H9 (cell line): Measurements from ENCODE around the gene JAK1. TPM values are rescaled to one million over a fixed set of nuclear protein-coding genes. Genes with fewer than 3 reads are reported as not detected.
A peak's percentile ranks its signal among the peaks of the same experiment; 100 is the strongest.

Experiments
- DNase-seq: peaks from one replicate; pipeline ENCODE4 v3.0.0-alpha.2; 2017
- H2AFZ ChIP-seq: one replicate; pipeline ENCODE4 v1.6.1; 2013; ENCODE audit warnings: mild to moderate bottlenecking, low read length, control low read depth, moderate library complexity
- H2AK5ac ChIP-seq: 2 replicates; pipeline ENCODE4 v1.6.1; 2013; ENCODE audit warnings: low read length, control low read depth, mixed read lengths; ENCODE audit not compliant: insufficient read length
- H2BK120ac ChIP-seq: one replicate; pipeline ENCODE4 v1.6.1; 2013; ENCODE audit warnings: low read depth, mild to moderate bottlenecking, low read length, control low read depth, inconsistent platforms; ENCODE audit not compliant: poor library complexity, severe bottlenecking
- H2BK12ac ChIP-seq: 2 replicates; pipeline ENCODE4 v1.6.1; 2013; ENCODE audit warnings: low read length, control low read depth, mixed read lengths, low read depth; ENCODE audit not compliant: insufficient read length
- H2BK15ac ChIP-seq: 2 replicates; pipeline ENCODE4 v1.6.1; 2013; ENCODE audit warnings: low read depth, low read length, control low read depth
- H2BK20ac ChIP-seq: one replicate; pipeline ENCODE4 v1.6.1; 2013; ENCODE audit warnings: low read depth, mild to moderate bottlenecking, low read length, control low read depth, inconsistent platforms; ENCODE audit not compliant: poor library complexity, severe bottlenecking
- H2BK5ac ChIP-seq: 2 replicates; pipeline ENCODE4 v1.6.1; 2013; ENCODE audit warnings: low read length, control low read depth, mixed read lengths; ENCODE audit not compliant: insufficient read length
- H3K14ac ChIP-seq: 2 replicates; pipeline ENCODE4 v1.6.1; 2013; ENCODE audit warnings: low read length, control low read depth; ENCODE audit not compliant: insufficient read depth
- H3K18ac ChIP-seq: 2 replicates; pipeline ENCODE4 v1.6.1; 2013; ENCODE audit warnings: low read depth, mild to moderate bottlenecking, mixed read lengths, low read length, control low read depth; ENCODE audit not compliant: insufficient read length
- H3K23ac ChIP-seq: 2 replicates; pipeline ENCODE4 v1.6.1; 2013; ENCODE audit warnings: low read length, control low read depth, mixed read lengths, low read depth; ENCODE audit not compliant: insufficient read length
- H3K23me2 ChIP-seq: 2 replicates; pipeline ENCODE4 v1.6.1; 2013; ENCODE audit warnings: low read depth, mild to moderate bottlenecking, mixed read lengths, low read length, control low read depth; ENCODE audit not compliant: insufficient read length, poor library complexity, severe bottlenecking
- H3K27ac ChIP-seq: 2 replicates; pipeline ENCODE4 v1.5.1; 2013; ENCODE audit warnings: low read length, control low read depth, mixed read lengths, low read depth; ENCODE audit not compliant: insufficient read length
- H3K27me3 ChIP-seq: 2 replicates; pipeline ENCODE4 v1.6.1; 2013; ENCODE audit warnings: low read length, control low read depth, inconsistent platforms; ENCODE audit not compliant: insufficient read depth
- H3K4ac ChIP-seq: 2 replicates; pipeline ENCODE4 v1.6.1; 2013; ENCODE audit warnings: low read depth, mild to moderate bottlenecking, control low read depth, inconsistent platforms, low read length, moderate library complexity
- H3K4me1 ChIP-seq: 2 replicates; pipeline ENCODE4 v1.6.1; 2013; ENCODE audit warnings: low read length, control low read depth, inconsistent platforms; ENCODE audit not compliant: insufficient read depth
- H3K4me2 ChIP-seq: 2 replicates; pipeline ENCODE4 v1.6.1; 2013; ENCODE audit warnings: low read length, control low read depth, mixed read lengths; ENCODE audit not compliant: insufficient read length, insufficient read depth
- H3K56ac ChIP-seq: 2 replicates; pipeline ENCODE4 v1.6.1; 2013; ENCODE audit warnings: low read depth, mild to moderate bottlenecking, mixed read lengths, low read length, control low read depth; ENCODE audit not compliant: insufficient read length
- H3K79me1 ChIP-seq: 2 replicates; pipeline ENCODE4 v1.6.1; 2013; ENCODE audit warnings: low read depth, mild to moderate bottlenecking, moderate library complexity, low read length, control low read depth, inconsistent platforms; ENCODE audit not compliant: insufficient read depth, poor library complexity, severe bottlenecking
- H3K79me2 ChIP-seq: 2 replicates; pipeline ENCODE4 v1.6.1; 2013; ENCODE audit warnings: low read length, control low read depth, inconsistent platforms; ENCODE audit not compliant: insufficient read depth
- H3K9ac ChIP-seq: 2 replicates; pipeline ENCODE4 v1.6.1; 2013; ENCODE audit warnings: low read length, control low read depth, mixed read lengths; ENCODE audit not compliant: insufficient read length; ENCODE audit errors: extremely low read depth
- H3K9me3 ChIP-seq: one replicate; pipeline ENCODE4 v1.6.1; 2013; ENCODE audit warnings: low read depth, low read length, inconsistent platforms; ENCODE audit not compliant: control insufficient read depth
- H3T11ph ChIP-seq: one replicate; pipeline ENCODE4 v1.6.1; 2013; ENCODE audit warnings: mild to moderate bottlenecking, low read length, control low read depth, inconsistent platforms
- H4K20me1 ChIP-seq: one replicate; pipeline ENCODE4 v1.6.1; 2013; ENCODE audit not compliant: control insufficient read depth, insufficient read length, insufficient read depth
- H4K5ac ChIP-seq: 2 replicates; pipeline ENCODE4 v1.6.1; 2013; ENCODE audit warnings: low read depth, mild to moderate bottlenecking, mixed read lengths, low read length, control low read depth; ENCODE audit not compliant: insufficient read length
- H4K8ac ChIP-seq: replicated peaks from 2 replicates; pipeline ENCODE4 v1.6.1; 2013; ENCODE audit warnings: low read length, control low read depth, mixed read lengths, low read depth; ENCODE audit not compliant: insufficient read length
- H4K91ac ChIP-seq: 2 replicates; pipeline ENCODE4 v1.6.1; 2013; ENCODE audit warnings: low read depth, mild to moderate bottlenecking, moderate library complexity, mixed read lengths, low read length, control low read depth; ENCODE audit not compliant: insufficient read length
- H3K27ac Mint-ChIP-seq, 3 experiments: 2 replicates in 2 of 3; 3 replicates in 1 of 3; pipeline ENCODE4 v1.8.0; 2020 to 2021; ENCODE audit warnings: mixed read lengths in 3 of 3, mild to moderate bottlenecking in 1 of 3, moderate library complexity in 1 of 3
- H3K27me3 Mint-ChIP-seq: 2 replicates; pipeline ENCODE4 v1.8.0; 2021; ENCODE audit warnings: low read depth, mild to moderate bottlenecking, moderate library complexity, mixed read lengths
- H3K36me3 Mint-ChIP-seq, 3 experiments: 2 replicates in 2 of 3; 3 replicates in 1 of 3; pipeline ENCODE4 v1.8.0; 2020 to 2021; ENCODE audit warnings: low read depth in 3 of 3, mixed read lengths in 3 of 3; ENCODE audit not compliant: insufficient read depth in 1 of 3
- H3K4me1 Mint-ChIP-seq, 2 experiments: 2 replicates each; pipeline ENCODE4 v1.8.0; 2020; ENCODE audit warnings: mixed read lengths in 2 of 2
- H3K4me3 Mint-ChIP-seq, 2 experiments: 2 replicates in 1 of 2; 3 replicates in 1 of 2; pipeline ENCODE4 v1.8.0; 2020 to 2021; ENCODE audit warnings: mild to moderate bottlenecking in 2 of 2, mixed read lengths in 2 of 2, moderate library complexity in 1 of 2
- H3K9me3 Mint-ChIP-seq, 2 experiments: 2 replicates in 1 of 2; 3 replicates in 1 of 2; pipeline ENCODE4 v1.8.0; 2020; ENCODE audit warnings: mild to moderate bottlenecking in 2 of 2, mixed read lengths in 2 of 2, moderate library complexity in 1 of 2
- WGBS: extraction: QIAGEN DNeasy Blood & Tissue Kit; methylation state at CpG from one replicate; pipeline ENCODE4 v1.1.7; 2013; ENCODE audit warnings: missing lambda C conversion rate, low lambda C conversion rate, mixed read lengths; ENCODE audit not compliant: insufficient read length; ENCODE audit errors: extremely low coverage; 5-methylcytosine and 5-hydroxymethylcytosine counted together
- total RNA-seq: library from RNA; stranded (reverse); gene quantifications from 2 replicates; pipeline ENCODE4 v1.2.1, GENCODE V29; 2021
- TF ChIP-seq, protein P1 (sequence below): fragments of 200-600 bp; sonication (generic); conservative IDR thresholded peaks from 3 replicates; pipeline ENCODE4 v1.8.0; 2021; ENCODE audit warnings: antibody characterized with exemption, mild to moderate bottlenecking

Gene JAK1
- total RNA-seq, 1 experiment from 2014 or later, result 12.8 TPM

DNA sequence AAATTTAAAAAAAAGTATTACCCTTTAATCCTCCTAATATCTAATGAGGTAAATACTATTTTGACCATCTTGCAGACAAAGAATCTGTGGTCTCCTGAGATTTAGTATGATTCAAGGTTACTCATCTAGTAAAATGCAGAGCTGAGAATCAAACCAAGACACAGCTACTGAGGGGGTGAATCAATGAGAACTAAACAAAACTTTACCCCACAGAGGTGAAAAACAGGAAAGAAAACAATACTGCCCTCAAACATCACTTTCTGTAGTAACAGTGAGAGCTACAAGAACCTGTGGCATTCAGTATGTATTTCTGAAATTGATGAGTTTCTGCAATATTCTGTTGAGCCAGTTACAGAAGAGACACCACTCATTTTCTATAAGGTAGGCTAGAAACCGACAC lies 85.1 kb downstream of the JAK1 start:
- Histone ChIP-seq H3K79me1 (no peaks in the 10 kb centered on the region), H4K91ac (no peak overlapping the region), H3K56ac (no peak overlapping the region), H3K23ac (no peak overlapping the region), H2AK5ac (no peak overlapping the region), H4K20me1 (no peaks in the 10 kb centered on the region), H2BK12ac (no peak overlapping the region), H3K4me1 (no peaks in the 10 kb centered on the region), H3K79me2 (no peaks in the 10 kb centered on the region), H2BK5ac (no peak overlapping the region), H2AFZ (no peak overlapping the region), H3K27me3 (no peaks in the 10 kb centered on the region), H3K14ac (no peak overlapping the region), H3K4me2 (no peak overlapping the region), H3K27ac (no peak overlapping the region), H3K18ac (no peak overlapping the region), H3K9me3 (no peaks in the 10 kb centered on the region), H4K8ac (no peak overlapping the region), H3K4ac (no peak overlapping the region), H3K23me2 (no peaks in the 10 kb centered on the region), H2BK15ac (no peak overlapping the region), H4K5ac (no peak overlapping the region), H2BK120ac (no peak overlapping the region), H3K9ac (no peak overlapping the region), H3T11ph (no peak overlapping the region), H2BK20ac (no peak overlapping the region)
- Mint-ChIP-seq H3K27me3 (no peaks in the 10 kb centered on the region), H3K4me1 (peaks cover 24 to 29% of the 10 kb centered on the region in 2 experiments), H3K36me3 (no peaks in the 10 kb centered on the region), H3K27ac (0 out of 7 replicates have a peak overlapping the region, but pooled peaks of 1 of the 3 experiments have one; percentile 29), H3K9me3 (no peaks in the 10 kb centered on the region), H3K4me3 (no peak overlapping the region)
- no CpG with 5 or more reads among the region's 1 CpG for WGBS
- TF ChIP-seq, protein P1, sequence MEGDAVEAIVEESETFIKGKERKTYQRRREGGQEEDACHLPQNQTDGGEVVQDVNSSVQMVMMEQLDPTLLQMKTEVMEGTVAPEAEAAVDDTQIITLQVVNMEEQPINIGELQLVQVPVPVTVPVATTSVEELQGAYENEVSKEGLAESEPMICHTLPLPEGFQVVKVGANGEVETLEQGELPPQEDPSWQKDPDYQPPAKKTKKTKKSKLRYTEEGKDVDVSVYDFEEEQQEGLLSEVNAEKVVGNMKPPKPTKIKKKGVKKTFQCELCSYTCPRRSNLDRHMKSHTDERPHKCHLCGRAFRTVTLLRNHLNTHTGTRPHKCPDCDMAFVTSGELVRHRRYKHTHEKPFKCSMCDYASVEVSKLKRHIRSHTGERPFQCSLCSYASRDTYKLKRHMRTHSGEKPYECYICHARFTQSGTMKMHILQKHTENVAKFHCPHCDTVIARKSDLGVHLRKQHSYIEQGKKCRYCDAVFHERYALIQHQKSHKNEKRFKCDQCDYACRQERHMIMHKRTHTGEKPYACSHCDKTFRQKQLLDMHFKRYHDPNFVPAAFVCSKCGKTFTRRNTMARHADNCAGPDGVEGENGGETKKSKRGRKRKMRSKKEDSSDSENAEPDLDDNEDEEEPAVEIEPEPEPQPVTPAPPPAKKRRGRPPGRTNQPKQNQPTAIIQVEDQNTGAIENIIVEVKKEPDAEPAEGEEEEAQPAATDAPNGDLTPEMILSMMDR, result no peak
- no peak for DNase-seq
